Type B pancreatic cell (in vitro differentiated cells): ENCODE measurements around the gene PATE4. TPM values are rescaled to one million over a fixed set of nuclear protein-coding genes. Genes with fewer than 3 reads are reported as not detected.
"Not testable (repeated sequence)": the region's sequence is repeated elsewhere in the genome, so short reads cannot be mapped to it uniquely, and the experiment has no call there.

Source experiments
- DNase-seq: peaks from one replicate; pipeline ENCODE4 v3.0.0; 2021; ENCODE audit warnings: mixed read lengths; ENCODE audit not compliant: unreplicated experiment; ENCODE audit errors: extremely low spot score
- H3K27ac Mint-ChIP-seq: 2 replicates; pipeline ENCODE4 v1.8.0; 2021; ENCODE audit warnings: mild to moderate bottlenecking, mixed read lengths
- H3K27me3 Mint-ChIP-seq: 2 replicates; pipeline ENCODE4 v1.8.0; 2021; ENCODE audit warnings: mixed read lengths
- H3K36me3 Mint-ChIP-seq: 2 replicates; pipeline ENCODE4 v1.8.0; 2021; ENCODE audit warnings: mixed read lengths
- H3K4me1 Mint-ChIP-seq: one replicate; pipeline ENCODE4 v1.8.0; 2021; ENCODE audit warnings: mixed read lengths; ENCODE audit not compliant: unreplicated experiment
- H3K4me3 Mint-ChIP-seq: 2 replicates; pipeline ENCODE4 v1.8.0; 2021; ENCODE audit warnings: mild to moderate bottlenecking, mixed read lengths
- H3K9me3 Mint-ChIP-seq: 2 replicates; pipeline ENCODE4 v1.8.0; 2021; ENCODE audit warnings: mixed read lengths
- CTCF ChIP-seq: fragments of 200-600 bp; sonication (generic); conservative IDR thresholded peaks from 2 replicates; pipeline ENCODE4 v1.5.0; 2021; ENCODE audit warnings: antibody characterized with exemption, mild to moderate bottlenecking
- total RNA-seq: library from RNA; stranded (reverse); gene quantifications from 2 replicates; pipeline ENCODE4 v1.2.1, GENCODE V29; 2021; ENCODE audit warnings: low replicate concordance

PATE4 gene
- total RNA-seq, 1 donor from 2014 or later = not detected

- peaks cover 6% of the 10 kb centered on the region for H3K9me3 Mint-ChIP-seq
- peaks cover 3% of the 10 kb centered on the region for H3K27me3 Mint-ChIP-seq
- no peak overlapping the region for H3K4me3 Mint-ChIP-seq
- H3K27ac Mint-ChIP-seq = no peak overlapping the region
- TF ChIP-seq CTCF = no peak
- no peaks in the 10 kb centered on the region for H3K36me3 Mint-ChIP-seq
- no peaks in the 10 kb centered on the region for H3K4me1 Mint-ChIP-seq
- no peak for DNase-seq
Measured at GRCh38 chr11:125802387-125802786, 30.7 kb upstream of the PATE4 start.

GRCh38 chr11:125807909-125808308, 25.2 kb upstream of the PATE4 start:
- Mint-ChIP-seq H3K27me3 (peaks cover 3% of the 10 kb centered on the region), H3K4me1 (no peaks in the 10 kb centered on the region), H3K9me3 (no peaks in the 10 kb centered on the region), H3K4me3 (no peak overlapping the region), H3K36me3 (no peaks in the 10 kb centered on the region), H3K27ac (no peak overlapping the region)
- no peak for TF ChIP-seq CTCF
- no peak for DNase-seq

- no peaks in the 10 kb centered on the region for H3K36me3 Mint-ChIP-seq
- H3K9me3 Mint-ChIP-seq = peaks cover 6% of the 10 kb centered on the region
- H3K27me3 Mint-ChIP-seq = peaks cover 33% of the 10 kb centered on the region
- TF ChIP-seq CTCF = no peak
- H3K4me3 Mint-ChIP-seq = no peak overlapping the region
- H3K27ac Mint-ChIP-seq = no peak overlapping the region
- no peak for DNase-seq
- no peaks in the 10 kb centered on the region for H3K4me1 Mint-ChIP-seq
Measured at GRCh38 chr11:125835748-125836147, 2.6 kb downstream of the PATE4 start.

GRCh38 chr11:125842321-125842948, 9.3 kb downstream of the PATE4 start:
- Mint-ChIP-seq H3K4me1 (no peaks in the 10 kb centered on the region), H3K9me3 (peaks cover 8% of the 10 kb centered on the region), H3K27ac (no peak overlapping the region), H3K4me3 (no peak overlapping the region), H3K36me3 (no peaks in the 10 kb centered on the region), H3K27me3 (peaks cover 2% of the 10 kb centered on the region)
- TF ChIP-seq CTCF = no peak
- no peak for DNase-seq

- no peak overlapping the region for H3K27ac Mint-ChIP-seq
- no peak overlapping the region for H3K4me3 Mint-ChIP-seq
- DNase-seq = no peak
- H3K27me3 Mint-ChIP-seq = peaks cover 10% of the 10 kb centered on the region
- TF ChIP-seq CTCF = no peak
- no peaks in the 10 kb centered on the region for H3K36me3 Mint-ChIP-seq
- H3K9me3 Mint-ChIP-seq = peaks cover 10% of the 10 kb centered on the region
- H3K4me1 Mint-ChIP-seq = no peaks in the 10 kb centered on the region
Measured at GRCh38 chr11:125846188-125846587, 13.1 kb downstream of the PATE4 start.

GRCh38 chr11:125857670-125858069, 24.6 kb downstream of the PATE4 start:
- H3K9me3 Mint-ChIP-seq, H3K4me1 Mint-ChIP-seq, DNase-seq, H3K27ac Mint-ChIP-seq, H3K4me3 Mint-ChIP-seq, H3K27me3 Mint-ChIP-seq, H3K36me3 Mint-ChIP-seq: not testable (repeated sequence)

GRCh38 chr11:125862786-125863185, 29.7 kb downstream of the PATE4 start:
- not testable (repeated sequence) for H3K27me3 Mint-ChIP-seq, H3K4me3 Mint-ChIP-seq, H3K36me3 Mint-ChIP-seq, H3K27ac Mint-ChIP-seq, H3K9me3 Mint-ChIP-seq, H3K4me1 Mint-ChIP-seq, DNase-seq

- not testable (repeated sequence) for H3K27ac Mint-ChIP-seq, DNase-seq, H3K4me3 Mint-ChIP-seq, H3K27me3 Mint-ChIP-seq, H3K4me1 Mint-ChIP-seq, H3K36me3 Mint-ChIP-seq, H3K9me3 Mint-ChIP-seq
Measured at GRCh38 chr11:125865354-125865753, 32.2 kb downstream of the PATE4 start.
